Ovary (tissue), 9 donors: ENCODE data around the gene UBL7. TPM values are rescaled to one million over a fixed set of nuclear protein-coding genes. Genes with fewer than 3 reads are reported as not detected.

ENCODE experiments used
- DNase-seq, 5 donors: peaks; one replicate each; pipeline ENCODE4 v3.0.0-alpha.2; 2019 to 2020
- H3K27ac ChIP-seq, 2 donors: fragments of 200-600 bp; one replicate each; pipeline versions ENCODE4 v1.5.1 to v1.8.0; 2019 to 2022
- H3K27me3 ChIP-seq: fragments of 200-600 bp; one replicate; pipeline ENCODE4 v1.8.0; 2022
- H3K36me3 ChIP-seq: fragments of 200-600 bp; sonication (generic); one replicate; pipeline ENCODE4 v1.5.1; 2019
- H3K4me1 ChIP-seq: one replicate; pipeline ENCODE4 v1.8.1; 2013; ENCODE audit warnings: mild to moderate bottlenecking, moderate library complexity; ENCODE audit not compliant: insufficient read depth
- H3K4me3 ChIP-seq: fragments of 200-600 bp; sonication (generic); one replicate; pipeline ENCODE4 v1.5.1; 2017
- H3K9me3 ChIP-seq, 2 donors: fragments of 200-600 bp in 1 of 2; sonication (generic) in 1 of 2; one replicate each; pipeline versions ENCODE4 v1.5.1 to v1.8.1; 2013 to 2019; ENCODE audit warnings: mild to moderate bottlenecking in 1 of 2, moderate library complexity in 1 of 2
- CTCF ChIP-seq, 3 donors: fragments of 450-650 bp in 2 of 3; fragments of 200-600 bp in 1 of 3; IDR thresholded peaks; one replicate each; pipeline versions ENCODE4 v1.5.1 to v1.8.0; 2016 to 2022; ENCODE audit warnings: antibody characterized with exemption in 3 of 3, mild to moderate bottlenecking in 1 of 3
- EP300 ChIP-seq: sonication (generic); formaldehyde crosslinking; IDR thresholded peaks from one replicate; pipeline ENCODE4 v1.6.1; 2017; ENCODE audit warnings: antibody characterized with exemption
- POLR2A ChIP-seq: fragments of 450-650 bp; IDR thresholded peaks from one replicate; pipeline ENCODE4 v1.6.1; 2017; ENCODE audit warnings: antibody characterized with exemption, mild to moderate bottlenecking, moderate library complexity
- WGBS, 3 donors: extraction: QIAGEN DNeasy Blood & Tissue Kit in 1 of 3; methylation state at CpG; one replicate each; pipeline versions ENCODE4 v1.1.5 to v1.1.7; 2013 to 2017; 5-methylcytosine and 5-hydroxymethylcytosine counted together
- intact Hi-C, 4 donors: fragments of 100-400 bp; cut with DNase I; formaldehyde crosslinking; loops; one replicate each; pipeline versions ENCODE4 v1.11.0 to v1.15.1; 2022 to 2023
- polyA plus RNA-seq, 2 donors: library from polyadenylated mRNA; stranded (reverse); fragments of 200-250 nt in 1 of 2; fragments of 350-450 nt in 1 of 2; fragmentation: Illumina TruSeq in 1 of 2; extraction: RNeasy Lipid Tissue Mini Kit (QIAGEN cat#74804) in 1 of 2; gene quantifications; one replicate each; pipeline ENCODE4 v1.2.3, GENCODE V29; 2013 to 2014
- total RNA-seq, 7 donors: library from RNA; depleted of rRNA in 2 of 7; stranded (reverse); fragments of >200 nt in 2 of 7; fragmentation: NEBNext Ultra II Directional in 3 of 7; extraction: Animal tissue kit (Norgen Biotek cat#: 25700) in 3 of 7; gene quantifications; one replicate each; pipeline versions ENCODE4 v1.1.0 to v1.2.4, GENCODE V29; 2016 to 2023
- donor health status: DM: no; HTN: no; CAD: no; lungs with moderate emphysema.
- donor health status: DM: no; HTN: no; CAD: no.
- donor health status: Bipolar disorder and iron deficiency.
- donor health status: DM: yes; HTN: yes; CAD: no.
- donor health status: DM: no; HTN: no; CAD: no.
- donor health status: DM: yes; HTN: yes; CAD: no.

UBL7 gene
- total and polyA plus RNA-seq, 9 donors, result 26.4 to 44.1 (median 34.3) TPM

GRCh38 chr15:74504836-74505235, 43.9 kb upstream of the UBL7 start:
- H3K4me1 ChIP-seq, result no peaks in the 10 kb centered on the region
- TF ChIP-seq EP300, result no peak
- TF ChIP-seq POLR2A, result no peak
- TF ChIP-seq CTCF (IDR thresholded peaks at IDR 0.05), result no peak
- no peak overlapping the region for H3K27ac ChIP-seq
- DNase-seq, result no peak
- no peaks in the 10 kb centered on the region for H3K27me3 ChIP-seq
- no peak overlapping the region for H3K4me3 ChIP-seq
- intact Hi-C loops, result no loop called here
- H3K36me3 ChIP-seq, result no peaks in the 10 kb centered on the region
- H3K9me3 ChIP-seq, result no peaks in the 10 kb centered on the region
- WGBS, 3 donors, result 74 to 90% (median 75%) methylated on average over 4 of the region's 4 CpGs

- Histone ChIP-seq H3K36me3 (no peaks in the 10 kb centered on the region), H3K4me1 (no peaks in the 10 kb centered on the region), H3K27me3 (no peaks in the 10 kb centered on the region), H3K27ac (no peak overlapping the region), H3K9me3 (no peaks in the 10 kb centered on the region), H3K4me3 (no peak overlapping the region)
- no peak for TF ChIP-seq EP300
- no peak for TF ChIP-seq POLR2A
- TF ChIP-seq CTCF (IDR thresholded peaks at IDR 0.05), result no peak
- WGBS, 3 donors, result 91 to 95% (median 95%) methylated on average over 3 of the region's 3 CpGs
- DNase-seq, result no peak
- intact Hi-C loops, result no loop called here
Measured at GRCh38 chr15:74504418-74504817, 43.5 kb upstream of the UBL7 start.

GRCh38 chr15:74502301-74502700, 41.3 kb upstream of the UBL7 start:
- H3K4me1 ChIP-seq, result no peaks in the 10 kb centered on the region
- no peak for TF ChIP-seq POLR2A
- TF ChIP-seq EP300, result no peak
- no peak for TF ChIP-seq CTCF (IDR thresholded peaks at IDR 0.05)
- WGBS, 3 donors, result 76 to 95% (median 94%) methylated on average over 3 of the region's 3 CpGs
- H3K4me3 ChIP-seq, result no peak overlapping the region
- no peak for DNase-seq
- intact Hi-C loops, result no loop called here
- H3K27ac ChIP-seq, result no peak overlapping the region
- no peaks in the 10 kb centered on the region for H3K27me3 ChIP-seq
- H3K9me3 ChIP-seq, result no peaks in the 10 kb centered on the region
- no peaks in the 10 kb centered on the region for H3K36me3 ChIP-seq

- TF ChIP-seq CTCF (IDR thresholded peaks at IDR 0.05), result no peak
- no peak for TF ChIP-seq EP300
- TF ChIP-seq POLR2A, result no peak
- Histone ChIP-seq H3K9me3 (no peaks in the 10 kb centered on the region), H3K4me3 (no peak overlapping the region), H3K36me3 (no peaks in the 10 kb centered on the region), H3K27ac (no peak overlapping the region), H3K4me1 (no peaks in the 10 kb centered on the region), H3K27me3 (no peaks in the 10 kb centered on the region)
- 97 to 100% (median 98%) methylated on average over 2 of the region's 2 CpGs for WGBS, 3 donors
- intact Hi-C loops, result no loop called here
- DNase-seq, result no peak
Measured at GRCh38 chr15:74500401-74500800, 39.4 kb upstream of the UBL7 start.

- intact Hi-C loops, result no loop called here
- no peak for DNase-seq
- H3K9me3 ChIP-seq, result no peaks in the 10 kb centered on the region
- H3K4me3 ChIP-seq, result no peak overlapping the region
- H3K27ac ChIP-seq, result no peak overlapping the region
- TF ChIP-seq POLR2A, result no peak
- no peak for TF ChIP-seq EP300
- TF ChIP-seq CTCF (IDR thresholded peaks at IDR 0.05), result no peak
- WGBS, 3 donors, result 65 to 76% (median 74%) methylated on average over 2 of the region's 2 CpGs
- H3K36me3 ChIP-seq, result no peaks in the 10 kb centered on the region
- no peaks in the 10 kb centered on the region for H3K27me3 ChIP-seq
- no peaks in the 10 kb centered on the region for H3K4me1 ChIP-seq
Measured at GRCh38 chr15:74499366-74499765, 38.4 kb upstream of the UBL7 start.
